Nephron progenitor cell (in vitro differentiated cells): ENCODE measurements around the gene DAD1.

Source experiments
- DNase-seq: peaks from one replicate; pipeline ENCODE4 v3.0.0; 2021
- H3K27ac Mint-ChIP-seq: 2 replicates; pipeline ENCODE4 v1.8.0; 2021; ENCODE audit warnings: mild to moderate bottlenecking, moderate library complexity, mixed read lengths
- H3K27me3 Mint-ChIP-seq: 2 replicates; pipeline ENCODE4 v1.8.0; 2021; ENCODE audit warnings: mild to moderate bottlenecking, low read depth, mixed read lengths; ENCODE audit not compliant: poor library complexity
- H3K36me3 Mint-ChIP-seq: 2 replicates; pipeline ENCODE4 v1.8.0; 2021; ENCODE audit warnings: low read depth, mixed read lengths
- H3K4me1 Mint-ChIP-seq: 2 replicates; pipeline ENCODE4 v1.8.0; 2021; ENCODE audit warnings: mixed read lengths
- H3K4me3 Mint-ChIP-seq: 2 replicates; pipeline ENCODE4 v1.8.0; 2021; ENCODE audit warnings: mild to moderate bottlenecking, moderate library complexity, mixed read lengths
- H3K9me3 Mint-ChIP-seq: 2 replicates; pipeline ENCODE4 v1.8.0; 2021; ENCODE audit warnings: mild to moderate bottlenecking, moderate library complexity, mixed read lengths
- TF ChIP-seq, protein P1 (sequence below): fragments of 200-600 bp; sonication (generic); IDR thresholded peaks from 2 replicates; pipeline ENCODE4 v1.5.0; 2021; ENCODE audit warnings: antibody characterized with exemption

Gene DAD1

DNA sequence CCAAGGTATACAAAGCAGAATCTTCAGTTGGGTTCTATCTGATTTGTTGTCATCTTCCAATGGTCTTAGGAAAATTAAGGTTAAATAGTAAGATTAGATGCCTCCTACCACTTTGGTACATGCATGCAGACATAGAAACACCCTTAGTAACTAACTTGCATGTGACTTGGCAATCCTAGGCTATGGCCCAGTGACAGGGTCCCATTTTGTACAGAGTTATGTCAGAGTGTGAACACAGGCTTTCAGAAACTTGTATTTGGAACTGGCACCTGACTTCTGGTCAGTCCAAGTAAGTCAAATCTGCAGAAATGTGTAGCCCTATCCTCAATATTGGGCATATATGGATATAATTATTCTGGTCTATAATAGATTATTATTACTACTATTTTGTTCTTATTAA lies 53.1 kb downstream of the DAD1 start:
- Mint-ChIP-seq H3K4me3 (no peak overlapping the region), H3K9me3 (no peaks in the 10 kb centered on the region), H3K27me3 (peaks cover 5% of the 10 kb centered on the region), H3K36me3 (no peaks in the 10 kb centered on the region), H3K27ac (no peak overlapping the region), H3K4me1 (peaks cover 24% of the 10 kb centered on the region)
- TF ChIP-seq, protein P1, sequence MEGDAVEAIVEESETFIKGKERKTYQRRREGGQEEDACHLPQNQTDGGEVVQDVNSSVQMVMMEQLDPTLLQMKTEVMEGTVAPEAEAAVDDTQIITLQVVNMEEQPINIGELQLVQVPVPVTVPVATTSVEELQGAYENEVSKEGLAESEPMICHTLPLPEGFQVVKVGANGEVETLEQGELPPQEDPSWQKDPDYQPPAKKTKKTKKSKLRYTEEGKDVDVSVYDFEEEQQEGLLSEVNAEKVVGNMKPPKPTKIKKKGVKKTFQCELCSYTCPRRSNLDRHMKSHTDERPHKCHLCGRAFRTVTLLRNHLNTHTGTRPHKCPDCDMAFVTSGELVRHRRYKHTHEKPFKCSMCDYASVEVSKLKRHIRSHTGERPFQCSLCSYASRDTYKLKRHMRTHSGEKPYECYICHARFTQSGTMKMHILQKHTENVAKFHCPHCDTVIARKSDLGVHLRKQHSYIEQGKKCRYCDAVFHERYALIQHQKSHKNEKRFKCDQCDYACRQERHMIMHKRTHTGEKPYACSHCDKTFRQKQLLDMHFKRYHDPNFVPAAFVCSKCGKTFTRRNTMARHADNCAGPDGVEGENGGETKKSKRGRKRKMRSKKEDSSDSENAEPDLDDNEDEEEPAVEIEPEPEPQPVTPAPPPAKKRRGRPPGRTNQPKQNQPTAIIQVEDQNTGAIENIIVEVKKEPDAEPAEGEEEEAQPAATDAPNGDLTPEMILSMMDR: no peak
- no peak for DNase-seq

DNA sequence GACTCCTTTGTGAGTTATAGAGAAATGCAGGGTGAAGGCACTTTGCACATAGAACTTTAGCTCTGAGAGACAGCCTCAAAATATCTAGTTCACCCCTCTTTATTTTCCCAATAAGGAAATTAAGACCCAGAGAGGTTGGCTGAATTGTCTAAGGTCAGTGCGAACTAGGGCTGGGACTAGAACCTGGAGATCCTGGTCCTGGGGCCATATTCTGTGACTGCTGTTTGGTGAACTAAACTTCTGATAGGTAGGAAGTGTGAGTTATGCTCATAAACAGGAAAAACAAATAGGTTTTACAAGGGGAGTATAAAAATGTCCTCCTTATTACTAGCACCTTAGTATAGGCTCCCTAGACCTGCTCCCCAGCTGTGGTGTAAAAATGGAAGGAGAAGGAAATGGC lies 53.9 kb downstream of the DAD1 start:
- H3K27me3 Mint-ChIP-seq: peaks cover 5% of the 10 kb centered on the region
- TF ChIP-seq, protein P1: no peak
- peaks cover 24% of the 10 kb centered on the region for H3K4me1 Mint-ChIP-seq
- no peaks in the 10 kb centered on the region for H3K9me3 Mint-ChIP-seq
- no peak overlapping the region for H3K4me3 Mint-ChIP-seq
- H3K27ac Mint-ChIP-seq: no peak overlapping the region
- no peaks in the 10 kb centered on the region for H3K36me3 Mint-ChIP-seq
- no peak for DNase-seq

DNA sequence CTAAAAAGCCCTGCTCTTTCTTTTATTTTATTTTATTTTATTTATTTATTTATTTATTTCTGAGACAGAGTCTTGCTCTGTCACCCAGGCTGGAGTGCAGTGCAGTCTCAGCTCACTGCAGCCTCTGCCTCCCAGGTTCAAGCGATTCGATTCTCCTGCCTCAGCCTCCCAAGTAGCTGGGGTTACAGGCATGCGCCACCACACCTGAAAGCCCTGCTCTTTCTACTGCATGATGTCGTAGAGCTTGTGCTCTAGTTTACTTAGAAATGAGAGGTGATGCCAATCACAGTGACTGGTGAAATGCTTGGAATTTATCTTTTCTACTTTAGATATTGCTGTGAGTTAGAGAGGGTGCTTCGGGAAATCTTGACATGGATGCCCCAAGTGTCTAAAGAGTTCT lies 54.5 kb downstream of the DAD1 start:
- no peak for DNase-seq
- H3K4me3 Mint-ChIP-seq: no peak overlapping the region
- H3K9me3 Mint-ChIP-seq: no peaks in the 10 kb centered on the region
- H3K27ac Mint-ChIP-seq: no peak overlapping the region
- TF ChIP-seq, protein P1: no peak
- H3K4me1 Mint-ChIP-seq: peaks cover 24% of the 10 kb centered on the region
- no peaks in the 10 kb centered on the region for H3K27me3 Mint-ChIP-seq
- no peaks in the 10 kb centered on the region for H3K36me3 Mint-ChIP-seq

DNA sequence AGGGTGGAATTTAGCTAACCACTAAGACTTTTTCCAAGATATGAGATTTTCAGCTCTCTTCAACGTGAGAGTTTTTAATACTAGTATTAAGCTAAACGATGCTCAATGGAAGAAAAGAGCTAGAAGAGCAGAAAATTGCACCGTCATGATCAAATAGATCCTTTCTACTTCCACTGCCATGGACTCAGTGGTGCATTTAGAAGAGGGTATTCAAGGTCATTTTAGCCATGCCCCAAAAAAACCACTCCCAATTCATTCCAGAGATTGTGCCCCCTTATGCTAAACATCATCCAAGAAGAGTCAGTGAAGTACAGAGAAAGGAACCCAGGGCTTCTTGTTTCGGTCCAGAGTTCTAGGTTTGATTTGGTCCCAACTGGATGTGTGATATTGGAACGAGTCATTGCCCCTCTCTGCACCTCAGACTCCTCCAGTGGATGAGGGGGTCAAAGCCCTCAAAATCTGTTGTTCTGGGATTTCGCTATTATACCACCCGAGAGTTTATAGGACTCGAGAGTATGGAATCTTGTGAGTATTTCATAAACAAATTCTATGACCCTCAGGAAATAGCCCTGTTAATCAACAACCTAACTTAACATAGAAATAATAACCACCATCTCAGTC lies 55.2 kb downstream of the DAD1 start:
- no peaks in the 10 kb centered on the region for H3K27me3 Mint-ChIP-seq
- no peak overlapping the region for H3K27ac Mint-ChIP-seq
- DNase-seq: no peak
- TF ChIP-seq, protein P1: no peak
- peaks cover 24% of the 10 kb centered on the region for H3K4me1 Mint-ChIP-seq
- no peaks in the 10 kb centered on the region for H3K9me3 Mint-ChIP-seq
- no peaks in the 10 kb centered on the region for H3K36me3 Mint-ChIP-seq
- no peak overlapping the region for H3K4me3 Mint-ChIP-seq

DNA sequence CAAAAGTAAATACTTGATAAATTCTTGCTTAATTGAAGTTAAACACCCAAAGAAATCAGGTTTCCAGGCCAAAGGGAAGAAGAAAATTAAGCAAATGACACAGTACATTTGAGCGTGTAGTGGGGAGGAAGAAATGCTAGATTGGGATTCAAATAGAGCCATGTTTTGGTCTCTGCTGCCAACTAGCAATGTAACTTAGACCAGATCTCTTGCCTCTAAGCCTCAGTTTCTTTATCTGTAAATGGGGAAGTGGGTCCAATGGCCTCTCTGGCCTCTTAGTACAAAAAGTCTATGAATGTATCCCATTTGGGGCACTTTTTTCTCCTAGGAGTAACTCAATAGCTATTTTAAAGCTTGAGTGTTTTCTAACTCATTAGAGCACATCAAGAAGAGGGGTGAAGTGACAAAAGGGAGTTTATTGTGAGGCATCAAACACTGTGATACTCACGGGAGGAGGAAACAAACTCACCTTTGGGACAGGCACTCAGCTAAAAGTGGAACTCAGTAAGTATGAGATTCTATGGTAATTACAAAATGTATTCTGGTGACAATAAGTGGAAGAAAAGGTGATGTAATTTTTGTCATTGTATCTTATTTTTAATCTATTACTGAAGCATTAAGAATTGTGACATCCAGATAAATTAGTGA lies 55.8 kb downstream of the DAD1 start:
- H3K27ac Mint-ChIP-seq: no peak overlapping the region
- TF ChIP-seq, protein P1: no peak

More for the DNA sequence above, 55.8 kb downstream of the DAD1 start:
- Mint-ChIP-seq H3K9me3 (no peaks in the 10 kb centered on the region), H3K27me3 (peaks cover 3% of the 10 kb centered on the region), H3K4me3 (no peak overlapping the region), H3K4me1 (peaks cover 21% of the 10 kb centered on the region), H3K36me3 (no peaks in the 10 kb centered on the region)
- no peak for DNase-seq
